CD8-positive, alpha-beta memory T cell (primary cell): ENCODE measurements around the gene IGFBP7. TPM values are rescaled to one million over a fixed set of nuclear protein-coding genes. Genes with fewer than 3 reads are reported as not detected.

Experiments used
- CTCF ChIA-PET: fragments of 350-600 bp; sonication (Branson Sonifier 250); formaldehyde crosslinking; loops from one replicate; lab custom pipeline; 2021; ENCODE audit warnings: antibody characterized with exemption; lab: Charles Lee
- POLR2A ChIA-PET: fragments of 350-600 bp; sonication (Branson Sonifier 250); formaldehyde crosslinking; loops from one replicate; lab custom pipeline; 2021; ENCODE audit warnings: antibody characterized with exemption; lab: Charles Lee
- DNase-seq, 5 donors: peaks; one replicate each; pipeline versions ENCODE4 v3.0.0 to v3.0.0-alpha.2; 2020 to 2022; ENCODE audit warnings: mixed read lengths in 1 of 5
- H3K27ac ChIP-seq: one replicate; pipeline ENCODE4 v1.7.0; 2013; ENCODE audit warnings: low read depth, mild to moderate bottlenecking, low read length, moderate library complexity
- H3K27me3 ChIP-seq: 2 replicates; pipeline ENCODE4 v1.7.0; 2013; ENCODE audit warnings: low read length, mild to moderate bottlenecking; ENCODE audit not compliant: insufficient read depth, poor library complexity, severe bottlenecking
- H3K36me3 ChIP-seq: 2 replicates; pipeline ENCODE4 v1.7.0; 2013; ENCODE audit warnings: mild to moderate bottlenecking, low read length, moderate library complexity; ENCODE audit not compliant: insufficient read depth
- H3K4me1 ChIP-seq: 2 replicates; pipeline ENCODE4 v1.7.0; 2013; ENCODE audit warnings: mild to moderate bottlenecking, low read length, moderate library complexity; ENCODE audit not compliant: insufficient read depth
- H3K4me3 ChIP-seq: 2 replicates; pipeline ENCODE4 v1.7.0; 2013; ENCODE audit warnings: mild to moderate bottlenecking, low read length
- H3K9me3 ChIP-seq: 2 replicates; pipeline ENCODE4 v1.7.0; 2013; ENCODE audit warnings: mild to moderate bottlenecking, low read length
- H3K27ac Mint-ChIP-seq, 8 donors: one replicate each; pipeline ENCODE4 v1.8.0; 2020 to 2021; ENCODE audit warnings: mixed read lengths in 8 of 8, mild to moderate bottlenecking in 6 of 8, inconsistent platforms in 3 of 8, moderate library complexity in 3 of 8
- H3K27me3 Mint-ChIP-seq, 2 donors: one replicate each; pipeline ENCODE4 v1.8.0; 2020 to 2021; ENCODE audit warnings: mixed read lengths in 2 of 2, mild to moderate bottlenecking in 1 of 2, moderate library complexity in 1 of 2
- H3K36me3 Mint-ChIP-seq, 3 donors: one replicate each; pipeline ENCODE4 v1.8.0; 2020 to 2021; ENCODE audit warnings: mixed read lengths in 3 of 3, inconsistent platforms in 1 of 3, mild to moderate bottlenecking in 1 of 3
- H3K4me1 Mint-ChIP-seq, 3 donors: one replicate each; pipeline ENCODE4 v1.8.0; 2020 to 2021; ENCODE audit warnings: mixed read lengths in 3 of 3, inconsistent platforms in 1 of 3, mild to moderate bottlenecking in 1 of 3
- H3K4me3 Mint-ChIP-seq, 7 donors: one replicate each; pipeline ENCODE4 v1.8.0; 2020 to 2021; ENCODE audit warnings: mixed read lengths in 7 of 7, mild to moderate bottlenecking in 6 of 7, moderate library complexity in 4 of 7, inconsistent platforms in 2 of 7
- H3K9me3 Mint-ChIP-seq, 5 donors: one replicate each; pipeline ENCODE4 v1.8.0; 2020 to 2022; ENCODE audit warnings: mixed read lengths in 5 of 5, mild to moderate bottlenecking in 3 of 5, moderate library complexity in 2 of 5, inconsistent platforms in 1 of 5
- polyA plus RNA-seq: library from polyadenylated mRNA; unstranded; fragments of 300-500 nt; fragmentation: Illumina TruSeq; gene quantifications from one replicate; pipeline ENCODE4 v1.2.3, GENCODE V29; 2021
- total RNA-seq, 2 experiments: library from RNA; stranded (reverse); gene quantifications; one replicate each; pipeline ENCODE4 v1.2.3, GENCODE V29; 2021

The IGFBP7 gene
- total and polyA plus RNA-seq, 3 experiments from 2014 or later = not detected

DNA sequence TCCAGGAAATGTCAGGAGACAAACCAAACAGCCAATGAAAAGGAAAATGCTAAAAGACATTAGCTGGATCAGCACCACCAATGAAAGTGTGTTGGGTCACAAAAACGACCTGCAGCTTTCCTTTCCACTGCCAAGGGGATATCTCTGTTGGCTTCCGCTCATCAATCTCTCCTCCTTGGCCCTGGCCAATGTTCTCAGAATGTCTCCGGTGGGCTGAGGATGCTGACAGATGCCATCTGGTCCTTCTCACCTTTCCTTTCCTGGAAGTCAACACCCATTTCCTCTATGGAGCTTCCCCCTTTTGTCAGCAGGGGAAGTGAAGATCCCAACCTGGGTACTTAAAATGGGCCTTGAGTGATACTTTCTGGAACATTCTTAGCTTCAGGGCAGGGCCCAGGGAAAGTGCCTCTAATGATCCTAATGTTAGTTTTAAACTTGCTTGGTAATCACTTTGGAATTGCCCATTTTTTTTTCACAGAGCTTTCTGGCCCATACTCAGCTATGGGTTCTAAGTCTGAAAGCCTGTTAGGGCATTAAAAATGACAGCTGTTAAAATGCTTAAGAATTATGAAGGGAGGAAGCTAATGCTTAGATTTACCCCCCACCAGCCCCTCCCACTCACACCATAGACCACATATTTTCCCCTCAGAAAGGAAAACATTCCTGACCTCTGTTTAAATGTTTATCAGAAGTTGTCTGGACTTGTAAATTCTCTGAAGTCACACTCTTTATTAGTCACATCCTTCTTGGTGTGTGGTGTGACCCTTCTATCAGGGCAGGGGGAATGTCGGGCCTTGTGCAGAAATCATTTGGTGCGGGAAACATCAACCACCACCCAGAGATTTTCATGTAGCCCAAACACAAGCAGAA, 29.2 kb downstream of the IGFBP7 start:
- ChIA-PET CTCF (no interaction called here), POLR2A (no interaction called here)
- H3K4me3 ChIP-seq = no peak overlapping the region
- Mint-ChIP-seq H3K4me1 (no peaks in the 10 kb centered on the region), H3K27me3 (peaks cover 7 to 46% of the 10 kb centered on the region in 2 donors), H3K9me3 (no peaks in the 10 kb centered on the region), H3K27ac (no peak overlapping the region), H3K36me3 (no peaks in the 10 kb centered on the region), H3K4me3 (no peak overlapping the region)
- no peaks in the 10 kb centered on the region for H3K4me1 ChIP-seq
- no peak for DNase-seq
- no peaks in the 10 kb centered on the region for H3K36me3 ChIP-seq
- H3K27ac ChIP-seq = no peak overlapping the region
- H3K27me3 ChIP-seq = peaks cover 5% of the 10 kb centered on the region
- H3K9me3 ChIP-seq = no peaks in the 10 kb centered on the region

DNA sequence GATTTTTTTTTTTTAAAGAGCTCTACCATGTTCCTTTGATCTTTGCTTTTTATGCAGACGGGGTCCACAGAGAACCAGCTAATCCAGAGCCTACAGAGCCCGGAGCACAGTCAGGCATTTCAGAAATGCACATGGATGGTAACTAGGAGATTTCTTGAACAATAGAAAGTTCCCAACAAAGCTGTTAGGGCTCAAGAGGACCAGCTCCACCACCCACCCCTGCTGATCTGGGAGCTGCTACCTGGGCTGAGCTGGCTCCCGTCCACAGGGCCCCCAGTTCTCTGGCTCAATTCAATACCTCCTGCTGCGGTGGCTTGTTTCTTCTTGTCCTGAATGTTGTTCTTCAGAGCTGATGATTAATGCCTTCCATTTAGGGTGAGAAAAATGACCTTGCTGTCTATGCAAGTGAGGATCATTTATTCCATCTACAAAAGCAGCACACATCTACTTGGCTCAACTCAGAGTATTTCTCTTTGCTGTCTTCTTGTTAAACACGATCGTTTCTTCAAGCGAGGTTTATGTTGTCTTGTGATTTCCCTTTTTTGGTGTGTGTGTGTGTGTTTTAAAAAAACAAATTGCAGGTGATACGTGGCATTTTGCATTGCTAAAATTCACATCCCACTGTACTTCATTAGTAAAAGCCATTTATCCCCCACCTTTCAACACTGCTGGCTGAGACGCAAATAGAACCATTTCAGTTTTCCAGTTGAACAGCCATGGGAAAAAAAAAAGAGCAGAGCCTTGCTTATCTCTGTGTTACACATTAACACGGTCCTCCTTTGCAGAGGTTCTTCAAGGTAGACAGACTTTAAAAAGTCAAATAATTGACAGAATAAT, 31.3 kb downstream of the IGFBP7 start:
- Histone ChIP-seq H3K27ac (no peak overlapping the region), H3K36me3 (no peaks in the 10 kb centered on the region), H3K9me3 (no peaks in the 10 kb centered on the region), H3K4me3 (no peak overlapping the region), H3K27me3 (peaks cover 5% of the 10 kb centered on the region), H3K4me1 (no peaks in the 10 kb centered on the region)
- no peaks in the 10 kb centered on the region for H3K9me3 Mint-ChIP-seq
- H3K27me3 Mint-ChIP-seq = peaks cover 5 to 49% of the 10 kb centered on the region in 2 donors
- no peaks in the 10 kb centered on the region for H3K4me1 Mint-ChIP-seq
- ChIA-PET POLR2A (no interaction called here), CTCF (interaction anchor here (0.9 kb wide), 1 partner anchor 15 kb away, joined by 3 read pairs; no protein-coding TSS in a partner anchor)
- no peak overlapping the region for H3K4me3 Mint-ChIP-seq
- no peak for DNase-seq
- no peaks in the 10 kb centered on the region for H3K36me3 Mint-ChIP-seq
- H3K27ac Mint-ChIP-seq = no peak overlapping the region

DNA sequence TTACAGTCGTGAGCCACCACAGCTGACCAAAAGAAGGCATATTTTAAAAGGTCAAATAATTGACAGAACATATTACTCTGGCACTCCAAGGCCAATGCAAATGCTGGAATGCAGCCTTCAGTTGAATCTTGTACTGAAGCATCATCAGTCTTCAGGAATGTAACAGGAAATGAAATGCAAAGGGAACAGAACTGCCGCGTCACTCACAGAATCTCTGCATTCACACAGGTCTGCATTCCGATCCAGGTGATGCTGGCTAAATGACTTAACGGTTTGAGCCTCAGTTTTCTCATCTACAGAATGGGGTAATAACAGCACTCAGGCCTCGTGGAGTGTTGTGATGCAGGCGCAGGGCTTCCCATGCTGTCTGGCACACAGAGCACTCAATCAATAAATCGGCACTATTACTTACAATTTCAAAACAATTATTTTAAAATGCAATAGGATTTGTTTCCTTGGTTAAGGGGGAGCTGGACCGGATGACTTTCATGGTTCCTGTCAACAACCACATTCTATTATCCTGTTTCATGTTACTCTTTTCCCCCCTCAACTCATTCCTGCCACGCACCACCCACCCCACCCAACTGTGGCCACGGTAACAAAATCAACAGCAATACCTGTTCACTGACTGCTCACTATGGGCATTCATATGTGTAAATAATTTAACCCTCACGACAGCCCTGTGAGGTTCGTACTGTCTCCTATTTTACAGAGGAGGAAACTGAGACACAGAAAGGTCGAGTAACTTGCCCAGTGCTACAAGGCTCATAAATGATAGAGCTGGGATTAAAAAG, 32.4 kb downstream of the IGFBP7 start:
- no peaks in the 10 kb centered on the region for H3K9me3 ChIP-seq
- Mint-ChIP-seq H3K4me1 (no peaks in the 10 kb centered on the region), H3K9me3 (no peaks in the 10 kb centered on the region), H3K36me3 (no peaks in the 10 kb centered on the region), H3K27me3 (peaks cover 5 to 52% of the 10 kb centered on the region in 2 donors), H3K4me3 (no peak overlapping the region), H3K27ac (no peak overlapping the region)
- no peak overlapping the region for H3K4me3 ChIP-seq
- no peaks in the 10 kb centered on the region for H3K4me1 ChIP-seq
- ChIA-PET POLR2A (no interaction called here), CTCF (interaction anchor here (0.9 kb wide), 1 partner anchor 16 kb away, joined by 3 read pairs; no protein-coding TSS in a partner anchor)
- DNase-seq = no peak
- H3K27ac ChIP-seq = no peak overlapping the region
- H3K36me3 ChIP-seq = no peaks in the 10 kb centered on the region
- peaks cover 5% of the 10 kb centered on the region for H3K27me3 ChIP-seq

DNA sequence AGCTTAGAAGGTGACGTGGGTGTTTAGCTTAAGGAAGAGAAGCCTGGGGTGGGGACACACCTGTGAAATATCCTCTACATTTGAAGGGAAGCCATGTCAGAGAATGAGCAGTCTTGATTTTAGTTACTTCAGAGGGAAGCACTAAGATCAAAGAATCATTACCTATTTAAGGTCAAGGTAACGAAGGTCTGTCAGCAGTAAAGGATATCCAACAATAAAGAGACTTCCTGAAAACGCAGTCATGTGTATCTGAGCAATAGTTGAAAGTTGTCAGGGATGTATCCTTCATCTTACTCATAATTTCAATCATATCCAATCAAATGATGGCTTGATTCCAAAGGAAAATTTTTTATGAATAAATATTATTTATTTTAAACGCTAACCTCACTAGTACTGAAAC, 33.5 kb downstream of the IGFBP7 start:
- POLR2A ChIA-PET = no interaction called here
- Histone ChIP-seq H3K4me1 (no peaks in the 10 kb centered on the region), H3K9me3 (no peaks in the 10 kb centered on the region), H3K36me3 (no peaks in the 10 kb centered on the region), H3K27ac (no peak overlapping the region), H3K4me3 (no peak overlapping the region), H3K27me3 (peaks cover 5% of the 10 kb centered on the region)
- no peaks in the 10 kb centered on the region for H3K36me3 Mint-ChIP-seq
- H3K4me1 Mint-ChIP-seq = no peaks in the 10 kb centered on the region
- H3K27ac Mint-ChIP-seq = no peak overlapping the region
- no peaks in the 10 kb centered on the region for H3K9me3 Mint-ChIP-seq
- DNase-seq = no peak
- no peak overlapping the region for H3K4me3 Mint-ChIP-seq
- H3K27me3 Mint-ChIP-seq = peaks cover 0 to 52% of the 10 kb centered on the region in 2 donors
- CTCF ChIA-PET = no interaction called here

DNA sequence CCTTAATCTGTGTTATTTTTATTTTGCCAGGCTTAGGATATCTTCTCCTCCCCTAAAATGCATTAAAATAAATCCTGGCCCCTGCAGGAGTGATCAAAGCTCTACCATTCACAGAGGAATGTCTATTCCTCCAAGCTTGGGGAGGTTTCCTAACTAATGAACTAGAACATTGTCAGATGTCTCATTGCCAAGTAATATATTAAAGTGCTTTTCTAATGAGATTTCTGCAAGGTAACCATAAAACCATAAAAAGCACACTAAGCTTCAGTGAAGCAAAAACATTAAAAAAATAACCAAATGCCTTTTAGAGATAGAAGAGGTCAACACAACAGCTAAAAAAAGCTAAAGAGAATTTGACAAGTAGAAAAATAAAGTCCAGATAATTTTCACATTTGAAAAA, 34.8 kb downstream of the IGFBP7 start:
- Mint-ChIP-seq H3K36me3 (no peaks in the 10 kb centered on the region), H3K27ac (no peak overlapping the region), H3K27me3 (peaks cover 0 to 43% of the 10 kb centered on the region in 2 donors), H3K9me3 (no peaks in the 10 kb centered on the region), H3K4me1 (no peaks in the 10 kb centered on the region), H3K4me3 (no peak overlapping the region)
- CTCF ChIA-PET = no interaction called here
- Histone ChIP-seq H3K36me3 (no peaks in the 10 kb centered on the region), H3K27me3 (peaks cover 5% of the 10 kb centered on the region), H3K9me3 (no peaks in the 10 kb centered on the region), H3K4me1 (no peaks in the 10 kb centered on the region), H3K27ac (no peak overlapping the region), H3K4me3 (no peak overlapping the region)
- POLR2A ChIA-PET = no interaction called here
- DNase-seq = no peak

DNA sequence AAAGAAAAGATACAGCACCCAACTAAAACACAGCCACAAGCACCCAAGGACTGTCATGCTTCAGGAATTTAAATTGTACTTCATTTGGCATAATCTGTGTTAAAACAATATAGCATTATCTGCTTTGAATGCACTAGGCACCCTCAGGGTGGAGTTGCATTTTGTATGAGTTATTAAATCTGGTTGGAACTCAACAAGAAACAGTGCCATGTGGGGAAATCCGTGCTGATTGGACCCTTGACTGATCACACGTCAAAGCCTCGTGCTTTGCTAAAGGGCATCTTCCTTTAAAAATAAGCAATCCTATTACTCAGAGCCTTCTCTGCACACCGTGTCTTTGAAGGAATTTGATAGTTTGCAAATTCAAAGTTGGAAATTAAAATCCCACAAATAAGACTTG, 35.4 kb downstream of the IGFBP7 start:
- no peaks in the 10 kb centered on the region for H3K9me3 Mint-ChIP-seq
- H3K4me3 ChIP-seq = no peak overlapping the region
- H3K4me1 Mint-ChIP-seq = no peaks in the 10 kb centered on the region
- H3K4me1 ChIP-seq = no peaks in the 10 kb centered on the region
- no peaks in the 10 kb centered on the region for H3K36me3 Mint-ChIP-seq
- H3K27me3 ChIP-seq = peaks cover 5% of the 10 kb centered on the region
- ChIA-PET CTCF (no interaction called here), POLR2A (no interaction called here)
- H3K4me3 Mint-ChIP-seq = no peak overlapping the region
- H3K27ac Mint-ChIP-seq = no peak overlapping the region
- no peak for DNase-seq
- H3K27me3 Mint-ChIP-seq = peaks cover 0 to 38% of the 10 kb centered on the region in 2 donors
- no peaks in the 10 kb centered on the region for H3K36me3 ChIP-seq
- H3K27ac ChIP-seq = no peak overlapping the region
- no peaks in the 10 kb centered on the region for H3K9me3 ChIP-seq

DNA sequence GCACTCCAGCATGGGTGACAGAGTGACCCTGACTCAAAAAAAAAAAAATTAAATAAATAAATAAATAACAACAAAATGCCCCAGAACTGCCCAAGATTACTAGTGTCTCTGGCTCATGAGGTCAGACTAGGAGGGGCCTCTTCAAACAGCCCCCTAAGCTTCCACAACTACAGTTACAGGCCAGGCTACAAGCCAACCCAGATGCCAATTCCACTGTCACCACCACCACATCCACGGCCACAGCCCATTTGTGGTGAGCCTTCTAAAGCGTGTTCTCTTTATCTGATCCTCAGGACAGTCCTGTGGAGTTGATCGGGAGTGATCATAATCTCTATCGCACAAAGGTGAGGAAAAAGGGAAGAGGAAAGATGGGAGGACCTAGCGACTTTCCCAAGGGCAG, 36.6 kb downstream of the IGFBP7 start:
- DNase-seq = no peak
- no peaks in the 10 kb centered on the region for H3K4me1 Mint-ChIP-seq
- H3K4me3 Mint-ChIP-seq = no peak overlapping the region
- H3K27ac ChIP-seq = no peak overlapping the region
- H3K36me3 ChIP-seq = no peaks in the 10 kb centered on the region
- no peaks in the 10 kb centered on the region for H3K4me1 ChIP-seq
- H3K4me3 ChIP-seq = no peak overlapping the region
- H3K36me3 Mint-ChIP-seq = no peaks in the 10 kb centered on the region
- H3K27me3 ChIP-seq = no peaks in the 10 kb centered on the region
- H3K27ac Mint-ChIP-seq = no peak overlapping the region
- H3K9me3 Mint-ChIP-seq = no peaks in the 10 kb centered on the region
- peaks cover 0 to 34% of the 10 kb centered on the region in 2 donors for H3K27me3 Mint-ChIP-seq
- no peaks in the 10 kb centered on the region for H3K9me3 ChIP-seq
- ChIA-PET CTCF (no interaction called here), POLR2A (no interaction called here)
